Neural progenitor cell (in vitro differentiated cells): ENCODE data around the gene CYFIP1.

ENCODE experiments used
- CTCF ChIP-seq: fragments of 200-600 bp; sonication (generic); IDR thresholded peaks from 2 replicates; pipeline ENCODE4 v1.5.1; 2017; ENCODE audit warnings: antibody characterized with exemption, mild to moderate bottlenecking
- EZH2 ChIP-seq: fragments of 200-600 bp; sonication (generic); IDR thresholded peaks from 2 replicates; pipeline ENCODE4 v1.6.1; 2017; ENCODE audit warnings: antibody characterized with exemption, mild to moderate bottlenecking, moderate library complexity

DNA sequence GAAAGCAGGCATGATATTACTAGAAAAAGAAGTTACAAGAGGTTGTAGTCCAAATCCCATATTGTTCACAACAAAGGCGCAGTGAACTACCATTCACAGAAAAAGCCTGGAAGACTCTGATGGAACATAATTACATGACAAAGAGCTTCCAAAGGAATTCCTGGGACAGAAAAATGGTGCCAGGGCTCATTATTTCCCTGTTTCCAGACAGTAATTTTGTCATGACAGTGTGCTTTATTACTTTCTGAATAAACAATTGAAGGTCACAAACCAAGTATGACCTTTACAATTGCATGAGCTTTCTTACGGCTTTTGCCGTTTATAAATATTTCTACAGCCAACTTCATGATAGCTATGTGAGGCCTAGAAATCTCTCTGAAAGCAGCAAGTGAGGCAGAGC is 61.0 kb downstream of the CYFIP1 start:
- TF ChIP-seq CTCF (no peak), EZH2 (no peak)
